ENCODE results near the gene CLHC1.

DNA sequence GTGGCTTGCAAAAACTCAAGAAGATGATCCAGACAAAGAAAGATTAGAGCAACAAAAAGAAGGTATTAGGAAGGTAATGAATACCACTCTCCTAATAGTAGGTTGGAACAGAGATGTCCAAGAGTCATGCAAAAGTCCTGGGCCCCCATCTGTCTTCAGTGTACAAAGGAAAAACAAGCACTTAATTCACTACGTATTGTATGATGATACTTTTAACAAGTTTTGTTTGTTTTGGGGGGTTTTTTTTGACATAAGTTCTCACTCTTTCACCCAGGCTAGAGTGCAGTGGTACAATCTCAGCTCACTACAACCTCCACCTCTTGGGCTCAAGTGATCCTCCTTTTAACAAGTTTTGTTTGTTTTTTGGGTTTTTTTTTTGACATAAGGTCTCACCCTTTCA is 101.2 kb downstream of the CLHC1 start:
- TF ChIP-seq, protein P1, sequence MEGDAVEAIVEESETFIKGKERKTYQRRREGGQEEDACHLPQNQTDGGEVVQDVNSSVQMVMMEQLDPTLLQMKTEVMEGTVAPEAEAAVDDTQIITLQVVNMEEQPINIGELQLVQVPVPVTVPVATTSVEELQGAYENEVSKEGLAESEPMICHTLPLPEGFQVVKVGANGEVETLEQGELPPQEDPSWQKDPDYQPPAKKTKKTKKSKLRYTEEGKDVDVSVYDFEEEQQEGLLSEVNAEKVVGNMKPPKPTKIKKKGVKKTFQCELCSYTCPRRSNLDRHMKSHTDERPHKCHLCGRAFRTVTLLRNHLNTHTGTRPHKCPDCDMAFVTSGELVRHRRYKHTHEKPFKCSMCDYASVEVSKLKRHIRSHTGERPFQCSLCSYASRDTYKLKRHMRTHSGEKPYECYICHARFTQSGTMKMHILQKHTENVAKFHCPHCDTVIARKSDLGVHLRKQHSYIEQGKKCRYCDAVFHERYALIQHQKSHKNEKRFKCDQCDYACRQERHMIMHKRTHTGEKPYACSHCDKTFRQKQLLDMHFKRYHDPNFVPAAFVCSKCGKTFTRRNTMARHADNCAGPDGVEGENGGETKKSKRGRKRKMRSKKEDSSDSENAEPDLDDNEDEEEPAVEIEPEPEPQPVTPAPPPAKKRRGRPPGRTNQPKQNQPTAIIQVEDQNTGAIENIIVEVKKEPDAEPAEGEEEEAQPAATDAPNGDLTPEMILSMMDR (IDR thresholded peaks at IDR 0.05): no peak
- TF ChIP-seq EP300 (IDR thresholded peaks at IDR 0.05): no peak

Measured in ovary (tissue), 3 donors.